WERI-Rb-1 (cell line): ENCODE data around the gene MUC5AC.

ENCODE experiments used
- DNase-seq: peaks from one replicate; pipeline ENCODE4 v3.0.0-alpha.2; 2020
- H3K27ac ChIP-seq: fragments of 250-450 bp; sonication (Bioruptor Pico); 2 replicates; pipeline ENCODE4 v1.5.1; 2020; ENCODE audit warnings: mild to moderate bottlenecking, moderate library complexity
- H3K27me3 ChIP-seq: fragments of 250-450 bp; sonication (Bioruptor Pico); 2 replicates; pipeline ENCODE4 v1.5.1; 2021; ENCODE audit warnings: mild to moderate bottlenecking, low read depth, moderate library complexity; ENCODE audit not compliant: insufficient read depth, severe bottlenecking
- H3K36me3 ChIP-seq: fragments of 250-450 bp; sonication (Bioruptor Pico); 2 replicates; pipeline ENCODE4 v1.5.1; 2020; ENCODE audit warnings: mild to moderate bottlenecking, moderate library complexity
- H3K4me3 ChIP-seq: 2 replicates; pipeline ENCODE4 v1.5.1; 2011; ENCODE audit warnings: low read depth, mild to moderate bottlenecking, control low read depth, low read length
- H3K9me3 ChIP-seq: fragments of 250-450 bp; sonication (Bioruptor Pico); 2 replicates; pipeline ENCODE4 v1.5.1; 2021; ENCODE audit warnings: mild to moderate bottlenecking, moderate library complexity; ENCODE audit not compliant: severe bottlenecking
- CTCF ChIP-seq: IDR thresholded peaks from 2 replicates; pipeline ENCODE4 v1.5.1; 2011; ENCODE audit warnings: low read depth, mild to moderate bottlenecking, control low read depth, inconsistent platforms, low read length

The MUC5AC gene

GRCh38 chr11:1149545-1149944 is 8.2 kb upstream of the MUC5AC start:
- Histone ChIP-seq H3K36me3 (no peaks in the 10 kb centered on the region), H3K27me3 (no peaks in the 10 kb centered on the region), H3K27ac (no peak overlapping the region), H3K4me3 (no peak overlapping the region), H3K9me3 (peaks cover 2% of the 10 kb centered on the region)
- no peak for DNase-seq
- no peak for TF ChIP-seq CTCF

GRCh38 chr11:1150116-1150515 is 7.6 kb upstream of the MUC5AC start:
- Histone ChIP-seq H3K9me3 (peaks cover 2% of the 10 kb centered on the region), H3K4me3 (no peak overlapping the region), H3K27ac (no peak overlapping the region), H3K36me3 (no peaks in the 10 kb centered on the region), H3K27me3 (no peaks in the 10 kb centered on the region)
- DNase-seq: no peak
- TF ChIP-seq CTCF: no peak

- H3K9me3 ChIP-seq: peaks cover 4% of the 10 kb centered on the region
- H3K36me3 ChIP-seq: no peaks in the 10 kb centered on the region
- H3K4me3 ChIP-seq: no peak overlapping the region
- TF ChIP-seq CTCF: no peak
- no peak overlapping the region for H3K27ac ChIP-seq
- no peak for DNase-seq
- H3K27me3 ChIP-seq: no peaks in the 10 kb centered on the region
These were observed 6.9 kb upstream of the MUC5AC start for GRCh38 chr11:1150769-1151365.

- no peaks in the 10 kb centered on the region for H3K36me3 ChIP-seq
- H3K27me3 ChIP-seq: no peaks in the 10 kb centered on the region
- no peak for TF ChIP-seq CTCF
- peaks cover 4% of the 10 kb centered on the region for H3K9me3 ChIP-seq
- DNase-seq: no peak
- H3K27ac ChIP-seq: no peak overlapping the region
- H3K4me3 ChIP-seq: no peak overlapping the region
These were observed 6.1 kb upstream of the MUC5AC start for GRCh38 chr11:1151366-1152315.

- Histone ChIP-seq H3K4me3 (no peak overlapping the region), H3K9me3 (peaks cover 4% of the 10 kb centered on the region), H3K27me3 (no peaks in the 10 kb centered on the region), H3K36me3 (no peaks in the 10 kb centered on the region), H3K27ac (no peak overlapping the region)
- no peak for DNase-seq
- no peak for TF ChIP-seq CTCF
These were observed 5.2 kb upstream of the MUC5AC start for GRCh38 chr11:1152316-1153104.
